B cell (primary cell): ENCODE measurements around the gene CELF6. TPM values are rescaled to one million over a fixed set of nuclear protein-coding genes. Genes with fewer than 3 reads are reported as not detected.

Source experiments
- ATAC-seq: fragments of 200-7000 bp; cut with Tn5 transposase; one replicate; pipeline ENCODE4 v1.10.0; 2021; ENCODE audit warnings: low read depth, mild to moderate bottlenecking, moderate number of reproducible peaks, moderate library complexity
- CTCF ChIA-PET: fragments of 350-600 bp; sonication (Branson Sonifier 250); formaldehyde crosslinking; loops from one replicate; lab custom pipeline; 2021; ENCODE audit warnings: antibody characterized with exemption, inconsistent platforms; lab: Charles Lee
- POLR2A ChIA-PET: fragments of 350-600 bp; sonication (Branson Sonifier 250); formaldehyde crosslinking; loops from one replicate; lab custom pipeline; 2021; ENCODE audit warnings: antibody characterized with exemption; lab: Charles Lee
- DNase-seq: peaks from one replicate; pipeline ENCODE4 v3.0.0; 2013
- H2AFZ ChIP-seq: 2 replicates; pipeline ENCODE4 v1.6.1; 2012; ENCODE audit warnings: mild to moderate bottlenecking, low read depth, low read length; ENCODE audit not compliant: insufficient read depth, poor library complexity, severe bottlenecking
- H3K27ac ChIP-seq, 2 donors: 1 replicate in 1 of 2; 2 replicates in 1 of 2; pipeline ENCODE4 v1.5.1; 2012 to 2013; ENCODE audit warnings: low read length in 2 of 2, mild to moderate bottlenecking in 2 of 2, moderate library complexity in 1 of 2
- H3K27me3 ChIP-seq, 4 experiments: fragments of 200-600 bp in 1 of 4; sonication (generic) in 1 of 4; replicated peaks in 1 of 4; 1 replicate in 2 of 4; 2 replicates in 2 of 4; pipeline versions ENCODE4 v1.6.1 to v1.7.0; 2013 to 2016; ENCODE audit warnings: low read length in 3 of 4, mild to moderate bottlenecking in 2 of 4, mixed read lengths in 1 of 4, moderate library complexity in 1 of 4; ENCODE audit not compliant: insufficient read depth in 4 of 4, control insufficient read depth in 3 of 4; ENCODE audit errors: control extremely low read depth in 1 of 4
- H3K36me3 ChIP-seq, 2 experiments: replicated peaks in 1 of 2; 1 replicate in 1 of 2; 2 replicates in 1 of 2; pipeline versions ENCODE4 v1.6.1 to v1.7.1; 2013; ENCODE audit warnings: low read length in 1 of 2; ENCODE audit not compliant: insufficient read depth in 2 of 2, control insufficient read depth in 1 of 2; ENCODE audit errors: control extremely low read depth in 1 of 2, extremely low read depth in 1 of 2
- H3K4me1 ChIP-seq, 2 donors: fragments of 200-600 bp in 1 of 2; sonication (generic) in 1 of 2; 1 replicate in 1 of 2; 2 replicates in 1 of 2; pipeline versions ENCODE4 v1.5.1 to v1.6.1; 2013 to 2017; ENCODE audit warnings: low read length in 2 of 2; ENCODE audit not compliant: control insufficient read depth in 2 of 2, insufficient read depth in 2 of 2
- H3K4me2 ChIP-seq: replicated peaks from 2 replicates; pipeline ENCODE3; 2012; ENCODE audit warnings: mild to moderate bottlenecking, low read depth, low read length; ENCODE audit not compliant: poor library complexity, severe bottlenecking
- H3K4me3 ChIP-seq, 5 experiments: fragments of 200-600 bp in 1 of 5; sonication (generic) in 1 of 5; 1 replicate in 3 of 5; 2 replicates in 2 of 5; pipeline versions ENCODE4 v1.5.1 to v1.7.0; 2011 to 2016; ENCODE audit warnings: low read length in 4 of 5, mild to moderate bottlenecking in 4 of 5, low read depth in 2 of 5, control low read depth in 1 of 5, moderate library complexity in 1 of 5; ENCODE audit not compliant: insufficient read depth in 1 of 5; ENCODE audit errors: control extremely low read depth in 1 of 5, extremely low read depth in 1 of 5
- H3K79me2 ChIP-seq: fragments of 200-600 bp; sonication (generic); one replicate; pipeline ENCODE4 v1.6.0; 2016; ENCODE audit warnings: low read length; ENCODE audit not compliant: control insufficient read depth, insufficient read depth
- H3K9ac ChIP-seq: fragments of 200-600 bp; sonication (generic); 2 replicates; pipeline ENCODE4 v1.6.1; 2017; ENCODE audit warnings: mild to moderate bottlenecking, low read length, moderate library complexity
- H3K9me3 ChIP-seq, 3 donors: one replicate each; pipeline versions ENCODE4 v1.6.1 to v1.7.1; 2013; ENCODE audit warnings: low read length in 2 of 3; ENCODE audit not compliant: control insufficient read depth in 2 of 3, insufficient read depth in 1 of 3; ENCODE audit errors: control extremely low read depth in 1 of 3
- H4K20me1 ChIP-seq: 2 replicates; pipeline ENCODE4 v1.6.0; 2012; ENCODE audit warnings: mild to moderate bottlenecking, low read length; ENCODE audit not compliant: insufficient read depth, control insufficient read depth, poor library complexity, severe bottlenecking
- H3K27ac Mint-ChIP-seq: one replicate; pipeline ENCODE4 v1.8.0; 2021; ENCODE audit warnings: mixed read lengths
- H3K27me3 Mint-ChIP-seq: one replicate; pipeline ENCODE4 v1.8.0; 2021; ENCODE audit warnings: mixed read lengths
- H3K4me1 Mint-ChIP-seq: one replicate; pipeline ENCODE4 v1.8.0; 2021; ENCODE audit warnings: mixed read lengths
- H3K4me3 Mint-ChIP-seq: one replicate; pipeline ENCODE4 v1.8.0; 2021; ENCODE audit warnings: mixed read lengths
- H3K9me3 Mint-ChIP-seq: one replicate; pipeline ENCODE4 v1.8.0; 2022; ENCODE audit warnings: mixed read lengths; ENCODE audit not compliant: insufficient read depth
- EZH2 ChIP-seq: IDR thresholded peaks from 2 replicates; pipeline ENCODE4 v1.6.1; 2012; ENCODE audit warnings: borderline replicate concordance, low read depth, mild to moderate bottlenecking, moderate library complexity, low read length; ENCODE audit not compliant: insufficient read depth, poor library complexity, severe bottlenecking
- WGBS: methylation state at CpG from one replicate; pipeline ENCODE4 v1.1.5; 2013; ENCODE audit warnings: missing lambda C conversion rate; ENCODE audit not compliant: insufficient coverage; 5-methylcytosine and 5-hydroxymethylcytosine counted together
- intact Hi-C: fragments of 100-400 bp; cut with micrococcal nuclease; formaldehyde crosslinking; loops from one replicate; pipeline ENCODE4 v1.10.0; 2022
- polyA plus RNA-seq: library from polyadenylated mRNA; depleted of rRNA; stranded (reverse); fragments of >200 nt; gene quantifications from 2 replicates; pipeline ENCODE4 v1.2.3, GENCODE V29; 2012
- total RNA-seq, 2 donors: library from RNA; stranded (reverse); fragments of 120-200 nt in 1 of 2; gene quantifications; 1 replicate in 1 of 2; 2 replicates in 1 of 2; pipeline versions ENCODE4 v1.2.3 to v1.2.4, GENCODE V29; 2013 to 2022
- TF ChIP-seq, protein P1 (sequence below): fragments of 200-600 bp; IDR thresholded peaks from one replicate; pipeline ENCODE4 v1.8.0; 2022; ENCODE audit warnings: antibody characterized with exemption, mild to moderate bottlenecking

CELF6 gene
- total and polyA plus RNA-seq, 2 donors (not counting 1 experiment from before 2014, with no cell fraction given), result 5.3 to 8.5 TPM

- Mint-ChIP-seq H3K27ac (no peak overlapping the region), H3K27me3 (no peaks in the 10 kb centered on the region), H3K4me3 (no peak overlapping the region), H3K9me3 (no peaks in the 10 kb centered on the region), H3K4me1 (peaks cover 38% of the 10 kb centered on the region)
- H3K27me3 ChIP-seq, result no peaks in the 10 kb centered on the region
- intact Hi-C loops, result no loop called here
- POLR2A ChIA-PET, result no interaction called here
- H3K9ac ChIP-seq, result no peak overlapping the region
- no peak overlapping the region for H3K27ac ChIP-seq
- no peak for ATAC-seq
- peaks cover 16 to 23% of the 10 kb centered on the region in 2 donors for H3K4me1 ChIP-seq
- H3K79me2 ChIP-seq, result peaks cover 9% of the 10 kb centered on the region
- H3K4me2 ChIP-seq, result no peak overlapping the region
- WGBS, result 100% methylated on average over 3 of the region's 4 CpGs
- no peak overlapping the region for H3K4me3 ChIP-seq
- peaks cover 5% of the 10 kb centered on the region for H4K20me1 ChIP-seq
- no peaks in the 10 kb centered on the region for H3K9me3 ChIP-seq
- H2AFZ ChIP-seq, result no peak overlapping the region
- no peak for DNase-seq
- peaks cover 13 to 40% of the 10 kb centered on the region in 2 experiments for H3K36me3 ChIP-seq
- CTCF ChIA-PET, result no interaction called here
- TF ChIP-seq, protein P1, sequence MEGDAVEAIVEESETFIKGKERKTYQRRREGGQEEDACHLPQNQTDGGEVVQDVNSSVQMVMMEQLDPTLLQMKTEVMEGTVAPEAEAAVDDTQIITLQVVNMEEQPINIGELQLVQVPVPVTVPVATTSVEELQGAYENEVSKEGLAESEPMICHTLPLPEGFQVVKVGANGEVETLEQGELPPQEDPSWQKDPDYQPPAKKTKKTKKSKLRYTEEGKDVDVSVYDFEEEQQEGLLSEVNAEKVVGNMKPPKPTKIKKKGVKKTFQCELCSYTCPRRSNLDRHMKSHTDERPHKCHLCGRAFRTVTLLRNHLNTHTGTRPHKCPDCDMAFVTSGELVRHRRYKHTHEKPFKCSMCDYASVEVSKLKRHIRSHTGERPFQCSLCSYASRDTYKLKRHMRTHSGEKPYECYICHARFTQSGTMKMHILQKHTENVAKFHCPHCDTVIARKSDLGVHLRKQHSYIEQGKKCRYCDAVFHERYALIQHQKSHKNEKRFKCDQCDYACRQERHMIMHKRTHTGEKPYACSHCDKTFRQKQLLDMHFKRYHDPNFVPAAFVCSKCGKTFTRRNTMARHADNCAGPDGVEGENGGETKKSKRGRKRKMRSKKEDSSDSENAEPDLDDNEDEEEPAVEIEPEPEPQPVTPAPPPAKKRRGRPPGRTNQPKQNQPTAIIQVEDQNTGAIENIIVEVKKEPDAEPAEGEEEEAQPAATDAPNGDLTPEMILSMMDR, result no peak
- no peak for TF ChIP-seq EZH2
These were observed 50.2 kb downstream of the CELF6 start for GRCh38 chr15:72269739-72270138.

GRCh38 chr15:72265031-72265430, 54.9 kb downstream of the CELF6 start:
- no CpG with 5 or more reads among the region's 5 CpGs for WGBS
- Histone ChIP-seq H3K4me2 (no peak overlapping the region), H3K79me2 (no peaks in the 10 kb centered on the region), H3K36me3 (peaks cover 15 to 85% of the 10 kb centered on the region in 2 experiments), H3K4me1 (no peaks in the 10 kb centered on the region), H2AFZ (no peak overlapping the region), H3K27ac (no peak overlapping the region), H3K27me3 (no peaks in the 10 kb centered on the region), H4K20me1 (no peaks in the 10 kb centered on the region), H3K9ac (no peak overlapping the region), H3K4me3 (no peak overlapping the region), H3K9me3 (no peaks in the 10 kb centered on the region)
- CTCF ChIA-PET, result interaction anchor here (1.1 to 1.4 kb wide), 2 partner anchors 15 to 65 kb away, joined by 3 read pairs; no protein-coding TSS in a partner anchor
- Mint-ChIP-seq H3K27ac (no peak overlapping the region), H3K4me1 (peaks cover 5% of the 10 kb centered on the region), H3K4me3 (no peak overlapping the region), H3K27me3 (no peaks in the 10 kb centered on the region), H3K9me3 (no peaks in the 10 kb centered on the region)
- POLR2A ChIA-PET, result no interaction called here
- no peak for DNase-seq
- intact Hi-C loops, result no loop called here
- TF ChIP-seq, protein P1, result no peak
- TF ChIP-seq EZH2, result no peak
- ATAC-seq, result no peak
